Measurements from ENCODE around the gene KRT73. TPM values are rescaled to one million over a fixed set of nuclear protein-coding genes. Genes with fewer than 3 reads are reported as not detected.

The KRT73 gene
- total RNA-seq, 3 donors from 2014 or later (not counting 1 experiment from before 2014, with no cell fraction given), result 12.4 to 92.9 (median 23.3) TPM

GRCh38 chr12:52564582-52564981 lies 53.8 kb downstream of the KRT73 start:
- 56% methylated on average over 1 of the region's 1 CpG for WGBS (ENCODE audit: insufficient coverage)
- no peaks in the 10 kb centered on the region for H3K36me3 Mint-ChIP-seq
- no peak overlapping the region for H3K4me3 ChIP-seq (ENCODE audit: low read length)
- no peaks in the 10 kb centered on the region for H3K9me3 Mint-ChIP-seq
- DNase-seq, result no peak
- no peaks in the 10 kb centered on the region for H3K27me3 ChIP-seq (ENCODE audit: control insufficient read depth, insufficient read depth, low read length)
- no peak for TF ChIP-seq CTCF (IDR thresholded peaks at IDR 0.05)
- peak overlapping the region in 1 of 2 donors; percentile 5 for H3K27ac Mint-ChIP-seq
- intact Hi-C loops (cut with micrococcal nuclease), result no loop called here
- ATAC-seq, result no peak
- no peaks in the 10 kb centered on the region for H3K9me3 ChIP-seq (ENCODE audit: control insufficient read depth, insufficient read depth, low read length)
- H3K27me3 Mint-ChIP-seq (ENCODE audit: low read depth in 2 of 2), result peaks cover 0 to 8% of the 10 kb centered on the region in 2 donors
- peaks cover 61% of the 10 kb centered on the region for H3K4me1 ChIP-seq (ENCODE audit: control insufficient read depth, insufficient read depth, low read length)
- no peak overlapping the region for H3K27ac ChIP-seq (ENCODE audit: low read length)
- H3K4me3 Mint-ChIP-seq, result no peak overlapping the region
- H3K4me1 Mint-ChIP-seq, result peaks cover 66 to 69% of the 10 kb centered on the region in 2 donors
- H3K36me3 ChIP-seq (ENCODE audit: control insufficient read depth, insufficient read depth, low read length), result no peaks in the 10 kb centered on the region

GRCh38 chr12:52561880-52562449 lies 56.4 kb downstream of the KRT73 start:
- Mint-ChIP-seq H3K9me3 (no peaks in the 10 kb centered on the region), H3K4me1 (peaks cover 73 to 74% of the 10 kb centered on the region in 2 donors), H3K27ac (peak overlapping the region in 1 of 2 donors; percentile 8), H3K4me3 (no peak overlapping the region), H3K36me3 (no peaks in the 10 kb centered on the region), H3K27me3 (ENCODE audit: low read depth in 2 of 2) (peaks cover 0 to 2% of the 10 kb centered on the region in 2 donors)
- Histone ChIP-seq H3K9me3 (ENCODE audit: control insufficient read depth, insufficient read depth, low read length) (no peaks in the 10 kb centered on the region), H3K4me1 (ENCODE audit: control insufficient read depth, insufficient read depth, low read length) (peaks cover 61% of the 10 kb centered on the region), H3K27me3 (ENCODE audit: control insufficient read depth, insufficient read depth, low read length) (no peaks in the 10 kb centered on the region), H3K36me3 (ENCODE audit: control insufficient read depth, insufficient read depth, low read length) (no peaks in the 10 kb centered on the region), H3K27ac (ENCODE audit: low read length) (no peak overlapping the region), H3K4me3 (ENCODE audit: low read length) (no peak overlapping the region)
- TF ChIP-seq CTCF (IDR thresholded peaks at IDR 0.05), result no peak
- WGBS (ENCODE audit: insufficient coverage), result 75% methylated on average over 3 of the region's 3 CpGs
- ATAC-seq (no peak), DNase-seq (no peak)
- intact Hi-C loops (cut with micrococcal nuclease), result no loop called here

- Mint-ChIP-seq H3K9me3 (no peaks in the 10 kb centered on the region), H3K4me1 (peaks cover 75 to 76% of the 10 kb centered on the region in 2 donors), H3K27ac (peak overlapping the region; percentile 47 to 91), H3K27me3 (ENCODE audit: low read depth in 2 of 2) (no peaks in the 10 kb centered on the region), H3K36me3 (no peaks in the 10 kb centered on the region), H3K4me3 (peak overlapping the region; percentile 75)
- Histone ChIP-seq H3K4me3 (ENCODE audit: low read length) (no peak overlapping the region), H3K9me3 (ENCODE audit: control insufficient read depth, insufficient read depth, low read length) (no peaks in the 10 kb centered on the region), H3K4me1 (ENCODE audit: control insufficient read depth, insufficient read depth, low read length) (peaks cover 69% of the 10 kb centered on the region), H3K27me3 (ENCODE audit: control insufficient read depth, insufficient read depth, low read length) (no peaks in the 10 kb centered on the region), H3K27ac (ENCODE audit: low read length) (peak overlapping the region; percentile 63), H3K36me3 (ENCODE audit: control insufficient read depth, insufficient read depth, low read length) (no peaks in the 10 kb centered on the region)
- WGBS (ENCODE audit: insufficient coverage), result 53% methylated on average over 4 of the region's 4 CpGs
- TF ChIP-seq CTCF (IDR thresholded peaks at IDR 0.05), result no peak
- intact Hi-C loops (cut with micrococcal nuclease), result loop anchor here (1.0 to 2.0 kb wide), 2 partner anchors 7 to 85 kb away; no protein-coding TSS in a partner anchor
- peak; percentile 16 for ATAC-seq
- peak in 1 of 2 donors; percentile 23 for DNase-seq
These were observed 58.4 kb downstream of the KRT73 start for GRCh38 chr12:52559979-52560378.

All from natural killer cell (primary cell).